Retinal pigment epithelial cell (primary cell): ENCODE data around the gene ERGIC1.

ENCODE experiments used
- DNase-seq: peaks from one replicate; pipeline ENCODE4 v3.0.0-alpha.2; 2010; ENCODE audit warnings: low read depth
- H3K4me3 ChIP-seq: 2 replicates; pipeline ENCODE4 v1.5.1; 2011; ENCODE audit warnings: mild to moderate bottlenecking, low read length, control low read depth, moderate library complexity
- TF ChIP-seq, protein P1 (sequence below): conservative IDR thresholded peaks from 2 replicates; pipeline ENCODE4 v1.5.1; 2011; ENCODE audit warnings: low read depth, low read length, control low read depth, inconsistent platforms

ERGIC1 gene

GRCh38 chr5:172958331-172959046 is 124.4 kb downstream of the ERGIC1 start:
- TF ChIP-seq, protein P1, sequence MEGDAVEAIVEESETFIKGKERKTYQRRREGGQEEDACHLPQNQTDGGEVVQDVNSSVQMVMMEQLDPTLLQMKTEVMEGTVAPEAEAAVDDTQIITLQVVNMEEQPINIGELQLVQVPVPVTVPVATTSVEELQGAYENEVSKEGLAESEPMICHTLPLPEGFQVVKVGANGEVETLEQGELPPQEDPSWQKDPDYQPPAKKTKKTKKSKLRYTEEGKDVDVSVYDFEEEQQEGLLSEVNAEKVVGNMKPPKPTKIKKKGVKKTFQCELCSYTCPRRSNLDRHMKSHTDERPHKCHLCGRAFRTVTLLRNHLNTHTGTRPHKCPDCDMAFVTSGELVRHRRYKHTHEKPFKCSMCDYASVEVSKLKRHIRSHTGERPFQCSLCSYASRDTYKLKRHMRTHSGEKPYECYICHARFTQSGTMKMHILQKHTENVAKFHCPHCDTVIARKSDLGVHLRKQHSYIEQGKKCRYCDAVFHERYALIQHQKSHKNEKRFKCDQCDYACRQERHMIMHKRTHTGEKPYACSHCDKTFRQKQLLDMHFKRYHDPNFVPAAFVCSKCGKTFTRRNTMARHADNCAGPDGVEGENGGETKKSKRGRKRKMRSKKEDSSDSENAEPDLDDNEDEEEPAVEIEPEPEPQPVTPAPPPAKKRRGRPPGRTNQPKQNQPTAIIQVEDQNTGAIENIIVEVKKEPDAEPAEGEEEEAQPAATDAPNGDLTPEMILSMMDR, result no peak
- no peak for DNase-seq
- peak overlapping the region; percentile 65 for H3K4me3 ChIP-seq

DNA sequence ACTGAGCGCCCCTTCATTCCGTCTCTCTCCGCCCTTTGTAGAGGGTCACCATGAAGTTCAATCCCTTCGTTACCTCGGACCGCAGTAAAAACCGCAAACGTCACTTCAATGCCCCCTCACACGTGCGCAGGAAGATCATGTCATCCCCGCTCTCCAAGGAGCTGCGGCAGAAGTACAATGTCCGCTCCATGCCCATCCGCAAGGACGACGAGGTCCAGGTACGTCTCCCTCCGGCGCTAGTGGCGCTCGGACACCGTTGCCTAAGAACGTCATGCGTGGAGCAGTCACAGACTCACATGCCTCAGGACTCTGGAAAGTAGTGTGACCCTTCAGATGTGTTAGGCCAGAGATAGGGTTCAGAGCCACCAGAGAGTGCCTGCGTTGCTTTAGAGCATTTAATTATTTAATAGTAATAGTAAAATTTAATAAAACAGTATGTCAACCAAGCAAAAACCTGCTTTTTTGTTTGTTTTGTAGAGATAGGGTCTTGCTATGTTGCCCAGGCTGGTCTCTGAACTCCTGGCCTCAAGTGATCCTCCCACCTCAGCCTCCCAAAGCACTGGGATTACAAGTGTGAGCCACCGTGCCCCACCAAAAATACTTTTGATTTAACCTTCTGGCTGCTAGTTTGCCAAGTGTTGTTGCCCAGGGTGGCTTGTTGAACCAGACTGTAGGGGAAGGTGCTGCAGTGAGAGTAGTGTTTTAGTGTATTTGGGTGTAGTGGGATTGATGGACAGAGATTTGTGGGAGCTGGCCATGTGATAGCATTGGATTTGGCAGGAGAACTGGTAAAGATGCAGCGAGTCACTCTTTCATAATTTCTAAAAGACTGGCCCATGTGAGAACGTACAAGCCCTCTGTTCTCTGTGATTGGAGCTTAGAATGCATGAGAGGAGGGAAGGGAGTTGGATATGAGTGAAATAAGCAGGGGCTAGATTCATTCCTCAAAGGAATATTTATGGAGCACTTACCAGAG is 126.1 kb downstream of the ERGIC1 start:
- DNase-seq, result no peak
- H3K4me3 ChIP-seq, result peak overlapping the region; percentile 100
- TF ChIP-seq, protein P1, result no peak

GRCh38 chr5:172969921-172970320 is 135.9 kb downstream of the ERGIC1 start:
- TF ChIP-seq, protein P1, result no peak
- no peak overlapping the region for H3K4me3 ChIP-seq
- no peak for DNase-seq

DNA sequence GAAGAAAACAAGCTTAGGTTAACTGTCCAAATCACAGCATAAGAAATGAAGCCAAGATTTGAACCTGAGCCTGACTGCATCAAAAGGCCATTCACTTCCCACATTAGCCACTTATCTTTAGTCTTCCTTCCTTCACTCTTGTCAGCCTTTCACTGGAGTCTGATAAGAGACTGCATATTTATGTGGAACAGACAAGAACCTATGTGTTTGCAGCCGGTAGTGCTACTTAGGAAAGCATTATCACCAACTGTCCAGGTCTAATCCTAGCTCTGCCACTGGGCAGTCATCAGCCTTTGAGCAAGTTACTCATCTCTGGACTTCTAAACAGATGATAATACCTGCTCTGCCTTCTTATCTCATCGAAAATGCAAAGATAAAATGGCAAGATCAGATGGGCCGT is 137.4 kb downstream of the ERGIC1 start:
- TF ChIP-seq, protein P1, result no peak
- no peak for DNase-seq
- no peak overlapping the region for H3K4me3 ChIP-seq

GRCh38 chr5:172972552-172972951 is 138.5 kb downstream of the ERGIC1 start:
- no peak for DNase-seq
- TF ChIP-seq, protein P1, result no peak
- no peak overlapping the region for H3K4me3 ChIP-seq

GRCh38 chr5:172973127-172973916 is 139.3 kb downstream of the ERGIC1 start:
- no peak for DNase-seq
- no peak overlapping the region for H3K4me3 ChIP-seq
- TF ChIP-seq, protein P1, result no peak
